Measurements from ENCODE around the gene CDKAL1.

CDKAL1 gene

GRCh38 chr6:20873425-20874190 lies 339.4 kb downstream of the CDKAL1 start:
- H3K4me1 ChIP-seq: no peaks in the 10 kb centered on the region
- H3K4me3 ChIP-seq (ENCODE audit: low read depth, low read length): no peak overlapping the region
- no peak for TF ChIP-seq CTCF (IDR thresholded peaks at IDR 0.05)
- H3K79me2 ChIP-seq: no peaks in the 10 kb centered on the region
- H3K9me3 ChIP-seq (ENCODE audit: control insufficient read depth, low read length): no peaks in the 10 kb centered on the region
- no peak overlapping the region for H3K4me2 ChIP-seq (ENCODE audit: low read length)
- H3K36me3 ChIP-seq (ENCODE audit: control insufficient read depth, insufficient read depth, low read length): no peaks in the 10 kb centered on the region
- no peak overlapping the region for H2AFZ ChIP-seq
- no peak overlapping the region for H3K27ac ChIP-seq
- no peaks in the 10 kb centered on the region for H3K27me3 ChIP-seq (ENCODE audit: control insufficient read depth, insufficient read depth, low read length)
- no peak overlapping the region for H3K9ac ChIP-seq

- TF ChIP-seq CTCF (IDR thresholded peaks at IDR 0.05): no peak
- no peak overlapping the region for H3K9ac ChIP-seq
- H3K4me3 ChIP-seq (ENCODE audit: low read depth, low read length): no peak overlapping the region
- no peaks in the 10 kb centered on the region for H3K79me2 ChIP-seq
- H3K36me3 ChIP-seq (ENCODE audit: control insufficient read depth, insufficient read depth, low read length): no peaks in the 10 kb centered on the region
- no peaks in the 10 kb centered on the region for H3K27me3 ChIP-seq (ENCODE audit: control insufficient read depth, insufficient read depth, low read length)
- H3K9me3 ChIP-seq (ENCODE audit: control insufficient read depth, low read length): no peaks in the 10 kb centered on the region
- no peak overlapping the region for H3K27ac ChIP-seq
- H3K4me2 ChIP-seq (ENCODE audit: low read length): no peak overlapping the region
- H2AFZ ChIP-seq: no peak overlapping the region
- no peaks in the 10 kb centered on the region for H3K4me1 ChIP-seq
Observed at GRCh38 chr6:20875369-20875963, 341.2 kb downstream of the CDKAL1 start.

GRCh38 chr6:20876036-20876435 lies 341.8 kb downstream of the CDKAL1 start:
- Histone ChIP-seq H3K27ac (no peak overlapping the region), H3K9ac (no peak overlapping the region), H3K36me3 (ENCODE audit: control insufficient read depth, insufficient read depth, low read length) (no peaks in the 10 kb centered on the region), H3K79me2 (no peaks in the 10 kb centered on the region), H3K4me2 (ENCODE audit: low read length) (no peak overlapping the region), H3K9me3 (ENCODE audit: control insufficient read depth, low read length) (no peaks in the 10 kb centered on the region), H3K27me3 (ENCODE audit: control insufficient read depth, insufficient read depth, low read length) (no peaks in the 10 kb centered on the region), H3K4me1 (no peaks in the 10 kb centered on the region), H3K4me3 (ENCODE audit: low read depth, low read length) (no peak overlapping the region), H2AFZ (no peak overlapping the region)
- TF ChIP-seq CTCF (IDR thresholded peaks at IDR 0.05): no peak

- Histone ChIP-seq H3K4me2 (ENCODE audit: low read length) (no peak overlapping the region), H3K79me2 (no peaks in the 10 kb centered on the region), H3K36me3 (ENCODE audit: control insufficient read depth, insufficient read depth, low read length) (no peaks in the 10 kb centered on the region), H3K4me1 (no peaks in the 10 kb centered on the region), H3K9ac (no peak overlapping the region), H2AFZ (no peak overlapping the region), H3K9me3 (ENCODE audit: control insufficient read depth, low read length) (no peaks in the 10 kb centered on the region), H3K27ac (no peak overlapping the region), H3K27me3 (ENCODE audit: control insufficient read depth, insufficient read depth, low read length) (no peaks in the 10 kb centered on the region), H3K4me3 (ENCODE audit: low read depth, low read length) (no peak overlapping the region)
- TF ChIP-seq CTCF (IDR thresholded peaks at IDR 0.05): no peak
Observed at GRCh38 chr6:20876561-20876960, 342.3 kb downstream of the CDKAL1 start.

All from parathyroid adenoma (tissue), 2 donors.